SHP77 treated with DMSO at 0.1 percent for 48 hours (cell line): ENCODE measurements around the gene CNTFR.

Source experiments
- DNase-seq: peaks from one replicate; lab custom pipeline; 2025; lab: John Stamatoyannopoulos, UW

CNTFR gene

GRCh38 chr9:34507556-34507955 lies 82.0 kb downstream of the CNTFR start:
- no peak for DNase-seq

GRCh38 chr9:34506623-34507022 lies 82.9 kb downstream of the CNTFR start:
- DNase-seq = no peak

GRCh38 chr9:34505370-34506120 lies 84.0 kb downstream of the CNTFR start:
- no peak for DNase-seq

GRCh38 chr9:34503406-34503805 lies 86.1 kb downstream of the CNTFR start:
- no peak for DNase-seq

GRCh38 chr9:34502891-34503290 lies 86.6 kb downstream of the CNTFR start:
- DNase-seq = no peak

- DNase-seq = no peak
Measured at GRCh38 chr9:34502471-34502870, 87.1 kb downstream of the CNTFR start.

- DNase-seq = no peak
Measured at GRCh38 chr9:34501889-34502425, 87.6 kb downstream of the CNTFR start.
